ENCODE results near the gene ARSG.

DNA sequence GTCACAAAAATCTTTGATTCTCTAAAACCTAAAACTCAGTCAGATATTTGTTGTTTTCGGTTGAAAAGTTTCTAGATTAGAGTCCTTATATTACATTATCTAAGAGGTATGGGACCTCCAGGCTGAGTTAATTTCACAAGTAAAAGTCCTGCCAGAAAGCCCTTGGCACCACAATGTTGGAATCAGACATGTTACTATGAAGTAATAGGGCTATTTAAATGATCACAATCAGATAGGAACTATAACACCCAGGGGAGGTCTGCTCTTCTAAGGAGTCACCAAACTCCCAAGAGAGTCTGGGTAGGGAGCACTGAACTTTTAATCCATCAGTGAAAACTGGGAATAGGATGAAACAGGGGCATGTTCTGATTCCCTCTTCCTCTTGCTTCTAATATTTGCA, 111.8 kb downstream of the ARSG start:
- TF ChIP-seq EZH2 (IDR thresholded peaks at IDR 0.05; ENCODE audit: borderline replicate concordance, insufficient read depth, low read depth, low read length, poor library complexity, severe bottlenecking) (no peak), CTCF (IDR thresholded peaks at IDR 0.05) (no peak)

Data from B cell (primary cell).